A673 (cell line): ENCODE measurements around the gene TXNDC17.

Experiments used
- EZH2 ChIP-seq: fragments of 200-600 bp; sonication (generic); IDR thresholded peaks from 2 replicates; pipeline ENCODE4 v1.6.1; 2017; ENCODE audit warnings: borderline replicate concordance, low read depth, mild to moderate bottlenecking, mixed read lengths, antibody characterized with exemption, low read length; ENCODE audit not compliant: poor library complexity, severe bottlenecking
- TF ChIP-seq, protein P1 (sequence below): fragments of 300-800, 200-600 bp; sonication (generic); conservative IDR thresholded peaks from 2 replicates; pipeline ENCODE4 v1.5.1; 2017; ENCODE audit warnings: low read depth, mild to moderate bottlenecking, antibody characterized with exemption, low read length, moderate library complexity, mixed read lengths

DNA sequence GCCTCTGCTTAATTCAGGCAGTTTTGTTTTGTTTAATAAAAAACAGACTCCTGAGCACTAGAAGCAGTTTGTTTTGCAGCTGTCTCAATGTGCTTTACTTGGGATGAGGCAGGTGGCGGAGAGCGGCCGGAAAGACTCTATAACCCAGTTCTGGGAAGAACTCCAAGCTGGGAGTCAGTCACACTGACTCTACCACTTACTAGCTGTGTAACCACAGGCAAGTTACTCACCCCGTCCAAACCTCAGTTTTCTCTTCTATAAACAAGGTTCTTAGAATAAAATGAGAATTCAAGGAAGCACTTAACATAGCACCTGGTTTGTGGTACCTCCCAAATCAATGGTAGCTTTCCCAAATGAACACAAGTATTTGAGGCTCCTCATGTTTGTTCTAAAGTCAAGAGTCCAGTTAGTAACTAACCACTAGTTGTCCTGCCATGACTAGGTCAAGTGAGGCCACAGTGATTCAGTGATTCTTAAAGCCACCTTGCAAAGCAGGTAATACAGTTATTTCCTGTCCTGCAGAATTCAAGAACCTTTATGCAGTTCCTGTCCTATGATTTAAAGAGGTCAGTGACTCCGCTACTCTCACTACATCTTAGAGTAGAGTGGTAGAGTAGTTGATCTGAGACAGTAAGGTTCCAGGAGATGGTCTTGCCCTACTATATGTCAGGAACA lies 2.7 kb downstream of the TXNDC17 start:
- TF ChIP-seq EZH2, result no peak
- TF ChIP-seq, protein P1, sequence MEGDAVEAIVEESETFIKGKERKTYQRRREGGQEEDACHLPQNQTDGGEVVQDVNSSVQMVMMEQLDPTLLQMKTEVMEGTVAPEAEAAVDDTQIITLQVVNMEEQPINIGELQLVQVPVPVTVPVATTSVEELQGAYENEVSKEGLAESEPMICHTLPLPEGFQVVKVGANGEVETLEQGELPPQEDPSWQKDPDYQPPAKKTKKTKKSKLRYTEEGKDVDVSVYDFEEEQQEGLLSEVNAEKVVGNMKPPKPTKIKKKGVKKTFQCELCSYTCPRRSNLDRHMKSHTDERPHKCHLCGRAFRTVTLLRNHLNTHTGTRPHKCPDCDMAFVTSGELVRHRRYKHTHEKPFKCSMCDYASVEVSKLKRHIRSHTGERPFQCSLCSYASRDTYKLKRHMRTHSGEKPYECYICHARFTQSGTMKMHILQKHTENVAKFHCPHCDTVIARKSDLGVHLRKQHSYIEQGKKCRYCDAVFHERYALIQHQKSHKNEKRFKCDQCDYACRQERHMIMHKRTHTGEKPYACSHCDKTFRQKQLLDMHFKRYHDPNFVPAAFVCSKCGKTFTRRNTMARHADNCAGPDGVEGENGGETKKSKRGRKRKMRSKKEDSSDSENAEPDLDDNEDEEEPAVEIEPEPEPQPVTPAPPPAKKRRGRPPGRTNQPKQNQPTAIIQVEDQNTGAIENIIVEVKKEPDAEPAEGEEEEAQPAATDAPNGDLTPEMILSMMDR, result no peak
